Measurements from ENCODE around the gene ACACB.

DNA sequence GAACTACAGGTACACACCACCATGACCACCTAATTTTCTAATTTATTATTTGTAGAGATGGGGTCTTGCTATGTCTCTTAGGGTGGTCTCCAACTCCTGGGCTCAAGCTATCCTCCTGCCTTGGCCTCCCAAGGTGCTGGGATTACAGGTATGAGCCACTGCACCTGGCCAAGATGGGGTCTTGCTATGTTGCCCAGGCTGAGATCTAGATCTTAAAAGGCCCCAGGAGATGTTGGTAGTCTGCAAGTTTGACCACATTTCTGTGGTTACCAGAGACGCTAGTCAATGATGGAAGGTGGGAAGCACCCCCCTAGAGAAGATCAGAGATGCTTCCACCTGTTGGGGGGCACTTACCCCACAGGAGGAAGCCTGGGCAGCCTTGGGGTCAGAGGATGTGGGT is 158.0 kb downstream of the ACACB start:
- TF ChIP-seq, protein P1, sequence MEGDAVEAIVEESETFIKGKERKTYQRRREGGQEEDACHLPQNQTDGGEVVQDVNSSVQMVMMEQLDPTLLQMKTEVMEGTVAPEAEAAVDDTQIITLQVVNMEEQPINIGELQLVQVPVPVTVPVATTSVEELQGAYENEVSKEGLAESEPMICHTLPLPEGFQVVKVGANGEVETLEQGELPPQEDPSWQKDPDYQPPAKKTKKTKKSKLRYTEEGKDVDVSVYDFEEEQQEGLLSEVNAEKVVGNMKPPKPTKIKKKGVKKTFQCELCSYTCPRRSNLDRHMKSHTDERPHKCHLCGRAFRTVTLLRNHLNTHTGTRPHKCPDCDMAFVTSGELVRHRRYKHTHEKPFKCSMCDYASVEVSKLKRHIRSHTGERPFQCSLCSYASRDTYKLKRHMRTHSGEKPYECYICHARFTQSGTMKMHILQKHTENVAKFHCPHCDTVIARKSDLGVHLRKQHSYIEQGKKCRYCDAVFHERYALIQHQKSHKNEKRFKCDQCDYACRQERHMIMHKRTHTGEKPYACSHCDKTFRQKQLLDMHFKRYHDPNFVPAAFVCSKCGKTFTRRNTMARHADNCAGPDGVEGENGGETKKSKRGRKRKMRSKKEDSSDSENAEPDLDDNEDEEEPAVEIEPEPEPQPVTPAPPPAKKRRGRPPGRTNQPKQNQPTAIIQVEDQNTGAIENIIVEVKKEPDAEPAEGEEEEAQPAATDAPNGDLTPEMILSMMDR (conservative IDR thresholded peaks at IDR 0.05), result no peak
- no peak for TF ChIP-seq ZFX (IDR thresholded peaks at IDR 0.05)
